Measurements from ENCODE around the gene TACC3. TPM values are rescaled to one million over a fixed set of nuclear protein-coding genes. Genes with fewer than 3 reads are reported as not detected.

Gene TACC3
- total and polyA plus RNA-seq, 2 of the 8 experiments (the other 6 are each of a cell fraction or from before 2014, with no cell fraction given): 73.8 to 148 TPM

GRCh38 chr4:1758306-1759121, 37.2 kb downstream of the TACC3 start:
- WGBS, 2 experiments (ENCODE audit: extremely low coverage in 1 of 2, insufficient coverage in 1 of 2, insufficient read length in 1 of 2, insufficient replicate concordance in 2 of 2, low coverage in 1 of 2, low lambda C conversion rate in 2 of 2, missing lambda C conversion rate in 1 of 2): 89% methylated on average over 26 of the region's 27 CpGs; no CpG with 5 or more reads in 1 of the 2 experiments
- DNase-seq (ENCODE audit: low read depth in 1 of 2, low spot score in 2 of 2): no peak
- peak overlapping the region; percentile 95 for H2BK15ac ChIP-seq (ENCODE audit: low read length)
- H3K36me3 ChIP-seq (ENCODE audit: control insufficient read depth in 2 of 4, insufficient read depth in 4 of 4, low read length in 3 of 4): no peaks in the 10 kb centered on the region
- no peak overlapping the region for H3K56ac ChIP-seq (replicated peaks; ENCODE audit: insufficient read length, low read depth, low read length)
- no peak overlapping the region for H3K18ac ChIP-seq (ENCODE audit: extremely low read depth, low read length)
- no peaks in the 10 kb centered on the region for H3K9me3 ChIP-seq (ENCODE audit: insufficient read depth in 2 of 2, low read depth in 1 of 2, low read length in 1 of 2)
- H2BK5ac ChIP-seq (ENCODE audit: low read depth, low read length): no peak overlapping the region
- H3K9ac ChIP-seq (replicated peaks in 1 of 4; ENCODE audit: extremely low read depth in 1 of 4, low read depth in 3 of 4, low read length in 3 of 4): no peak overlapping the region
- no peak overlapping the region for H3K27ac ChIP-seq (ENCODE audit: low read depth, low read length)
- H2BK120ac ChIP-seq (replicated peaks; ENCODE audit: low read depth, low read length): no peak overlapping the region
- H3K79me1 ChIP-seq (ENCODE audit: low read depth, low read length): no peaks in the 10 kb centered on the region
- H4K5ac ChIP-seq (ENCODE audit: insufficient read length, low read depth, low read length): no peak overlapping the region
- H2BK20ac ChIP-seq (ENCODE audit: low read length): 0 out of 2 replicates have a peak overlapping the region, but pooled peaks have one; percentile 32
- no peak for FAIRE-seq
- no peak overlapping the region for H2AFZ ChIP-seq (ENCODE audit: low read length)
- H4K20me1 ChIP-seq (replicated peaks in 1 of 2; ENCODE audit: control insufficient read depth in 1 of 2, insufficient read depth in 2 of 2, low read length in 2 of 2): no peaks in the 10 kb centered on the region
- H2AK5ac ChIP-seq (ENCODE audit: low read depth, low read length): no peak overlapping the region
- H3K23me2 ChIP-seq (ENCODE audit: low read depth, low read length): no peaks in the 10 kb centered on the region
- H3K14ac ChIP-seq (ENCODE audit: insufficient read length): no peak overlapping the region
- TF ChIP-seq POU5F1 (IDR thresholded peaks at IDR 0.05; ENCODE audit: low read depth, low read length): no peak
- no peak overlapping the region for H3K4me3 ChIP-seq (ENCODE audit: extremely low read depth in 1 of 4, insufficient read depth in 2 of 4, low read depth in 3 of 4, low read length in 4 of 4)
- H3K4me2 ChIP-seq (ENCODE audit: insufficient read depth in 1 of 2, low read depth in 2 of 2, low read length in 2 of 2): no peak overlapping the region
- POLR2A ChIA-PET (ENCODE audit: partially characterized antibody): interaction anchor here (0.8 to 2.2 kb wide), 6 partner anchors 8 to 39 kb away, joined by 3 to 7 read pairs (median 4); partner anchors contain the start of gene FGFR3
- peak overlapping the region; percentile 30 for H4K91ac ChIP-seq (replicated peaks; ENCODE audit: insufficient read length, low read length)
- no peak overlapping the region for H3K23ac ChIP-seq (ENCODE audit: insufficient read length)
- H3K4me1 ChIP-seq (replicated peaks in 1 of 4; ENCODE audit: control insufficient read depth in 3 of 4, insufficient read depth in 4 of 4, low read length in 3 of 4): peaks cover 0 to 7% (median 3%) of the 10 kb centered on the region in 4 experiments; a peak in 4 of 7 replicates
- H2BK12ac ChIP-seq (ENCODE audit: low read depth, low read length): peak overlapping the region; percentile 87; the same call in 1 of the 2 replicates
- no peak overlapping the region for H4K8ac ChIP-seq (ENCODE audit: extremely low read depth, insufficient read depth, low read length)
- H3K4ac ChIP-seq (replicated peaks; ENCODE audit: insufficient read length, low read depth, low read length): no peak overlapping the region
- no peaks in the 10 kb centered on the region for H3K79me2 ChIP-seq (ENCODE audit: control insufficient read depth in 1 of 2, insufficient read depth in 2 of 2, low read length in 2 of 2)
- CTCF ChIA-PET (ENCODE audit: partially characterized antibody): interaction anchor here (0.8 to 71.2 kb wide), 3 partner anchors 6 to 141 kb away, joined by 3 to 2507 read pairs (median 2507); partner anchors contain the start of gene FGFR3
- H3K27me3 ChIP-seq (replicated peaks in 1 of 4; ENCODE audit: control insufficient read depth in 3 of 4, extremely low read depth in 1 of 4, insufficient read depth in 3 of 4, low read length in 3 of 4): no peaks in the 10 kb centered on the region; a peak in 2 of 7 replicates
